ENCODE measurements around the gene PPP1R1B. TPM values are rescaled to one million over a fixed set of nuclear protein-coding genes. Genes with fewer than 3 reads are reported as not detected.

PPP1R1B gene
- total and polyA plus RNA-seq, 2 donors (not counting 1 experiment from before 2014, with no cell fraction given), result not detected

GRCh38 chr17:39679521-39680192 lies 52.9 kb downstream of the PPP1R1B start:
- no peaks in the 10 kb centered on the region for H3K27me3 Mint-ChIP-seq
- POLR2A ChIA-PET, result interaction anchor here (1.2 to 3.6 kb wide), 2 partner anchors 8 to 9 kb away, joined by 6 to 11 read pairs; partner anchors contain the start of gene PGAP3
- DNase-seq, result peak; percentile 75
- Histone ChIP-seq H3K36me3 (replicated peaks in 1 of 2; ENCODE audit: control extremely low read depth in 1 of 2, control insufficient read depth in 1 of 2, extremely low read depth in 1 of 2, insufficient read depth in 2 of 2, low read length in 1 of 2) (peaks cover 0 to 16% of the 10 kb centered on the region in 2 experiments), H3K79me2 (ENCODE audit: control insufficient read depth, insufficient read depth, low read length) (no peaks in the 10 kb centered on the region), H3K9me3 (ENCODE audit: control extremely low read depth in 1 of 3, control insufficient read depth in 2 of 3, insufficient read depth in 1 of 3, low read length in 2 of 3) (peaks cover 0 to 3% (median 0%) of the 10 kb centered on the region in 3 donors), H2AFZ (ENCODE audit: insufficient read depth, low read depth, low read length, poor library complexity, severe bottlenecking) (peak overlapping the region; percentile 70), H3K9ac (ENCODE audit: low read length) (peak overlapping the region; percentile 42), H3K4me1 (ENCODE audit: control insufficient read depth in 2 of 2, insufficient read depth in 2 of 2, low read length in 2 of 2) (peaks cover 61 to 65% of the 10 kb centered on the region in 2 donors), H4K20me1 (ENCODE audit: control insufficient read depth, insufficient read depth, low read length, poor library complexity, severe bottlenecking) (no peaks in the 10 kb centered on the region), H3K4me2 (replicated peaks; ENCODE audit: low read depth, low read length, poor library complexity, severe bottlenecking) (peak overlapping the region; percentile 69), H3K27me3 (replicated peaks in 1 of 4; ENCODE audit: control extremely low read depth in 1 of 4, control insufficient read depth in 3 of 4, insufficient read depth in 4 of 4, low read length in 3 of 4) (no peaks in the 10 kb centered on the region), H3K4me3 (ENCODE audit: control extremely low read depth in 1 of 5, extremely low read depth in 1 of 5, insufficient read depth in 1 of 5, low read depth in 2 of 5, low read length in 4 of 5) (no peak overlapping the region), H3K27ac (ENCODE audit: low read length in 2 of 2) (peak overlapping the region; percentile 64 to 94)
- no peaks in the 10 kb centered on the region for H3K9me3 Mint-ChIP-seq (ENCODE audit: insufficient read depth)
- WGBS (ENCODE audit: insufficient coverage), result 30% methylated on average over 12 of the region's 12 CpGs
- H3K4me3 Mint-ChIP-seq, result peak overlapping the region; percentile 79
- peak; percentile 56 for ATAC-seq (ENCODE audit: low read depth)
- CTCF ChIA-PET, result interaction anchor here (0.5 to 7.6 kb wide), 9 partner anchors 8 to 1087 kb away, joined by 3 to 48 read pairs (median 3); partner anchors contain the start of genes PGAP3 and PNMT
- H3K4me1 Mint-ChIP-seq, result peaks cover 64% of the 10 kb centered on the region
- peak overlapping the region; percentile 98 for H3K27ac Mint-ChIP-seq
- intact Hi-C loops (cut with micrococcal nuclease), result loop anchor here (1.0 to 5.0 kb wide), 2 partner anchors 9 to 73 kb away; partner anchors contain the start of gene PGAP3
- TF ChIP-seq EZH2 (IDR thresholded peaks at IDR 0.05; ENCODE audit: borderline replicate concordance, insufficient read depth, low read depth, low read length, poor library complexity, severe bottlenecking), result no peak
- no peak for TF ChIP-seq CTCF (IDR thresholded peaks at IDR 0.05)

Data from B cell (primary cell).